ENCODE data around the gene MOV10L1. TPM values are rescaled to one million over a fixed set of nuclear protein-coding genes. Genes with fewer than 3 reads are reported as not detected.

The MOV10L1 gene
- total RNA-seq, 3 donors from 2014 or later = 0.16 to 0.44 (median 0.33) TPM

DNA sequence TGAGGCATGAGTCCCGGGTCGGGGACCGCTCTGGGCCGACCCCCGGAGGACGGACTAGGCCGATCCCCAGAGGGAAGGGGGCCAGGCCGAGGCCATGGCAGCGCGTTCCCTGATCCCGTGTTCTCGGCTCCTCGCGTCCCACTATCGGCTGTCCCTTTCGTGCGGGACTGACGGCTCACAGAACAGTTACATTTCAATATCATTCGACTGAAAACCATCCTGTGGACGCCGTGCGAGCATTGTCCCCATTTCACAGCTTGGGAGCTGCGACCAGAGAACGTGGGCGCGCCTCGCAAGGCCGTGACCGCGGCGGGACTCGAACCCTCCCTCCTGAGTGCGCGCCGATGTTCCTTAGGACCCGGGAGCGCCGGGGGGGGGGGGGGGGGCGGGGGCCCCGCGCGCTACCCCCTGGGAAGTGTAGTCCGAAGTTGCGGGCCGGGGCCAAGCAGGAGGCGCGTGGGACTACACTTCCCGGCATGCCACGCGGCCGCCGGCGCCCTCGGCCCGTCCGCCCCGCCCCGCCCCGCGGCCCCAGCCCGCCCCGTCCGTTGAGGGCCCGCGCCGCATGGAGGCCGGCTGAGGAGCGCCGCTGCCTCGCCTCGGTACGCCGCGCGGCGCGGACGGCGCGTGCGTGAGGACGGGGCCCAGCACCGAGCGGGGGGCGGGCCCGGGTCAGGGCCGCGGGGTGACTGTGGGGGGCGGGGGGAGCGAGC is 95.7 kb downstream of the MOV10L1 start, which contains the start of gene TRABD:
Gene TRABD, plus strand, starts transcription at position 539 of the 713 bp plus-strand sequence. CDS start 7,148 bp downstream, outside the sequence.
- intact Hi-C loops (cut with DNase I; ENCODE audit: low total_unique reads) = loop anchor here (10.0 kb wide), 1 partner anchor 231 kb away; no protein-coding TSS in a partner anchor
- Histone ChIP-seq H3K4me1 (peaks cover 12 to 17% of the 10 kb centered on the region in 2 donors), H3K4me3 (peak within 1 kb of the TSS; percentile 67 to 79 (median 75)), H3K36me3 (no peaks in the 10 kb centered on the region), H3K27me3 (no peaks in the 10 kb centered on the region), H3K9me3 (no peaks in the 10 kb centered on the region), H3K27ac (peak within 1 kb of the TSS; percentile 69 to 75)
- peak; percentile 82 to 91 for DNase-seq (ENCODE audit: low spot score in 2 of 2)
- no peak for TF ChIP-seq POLR2A (IDR thresholded peaks at IDR 0.05)
- TF ChIP-seq, protein P1, sequence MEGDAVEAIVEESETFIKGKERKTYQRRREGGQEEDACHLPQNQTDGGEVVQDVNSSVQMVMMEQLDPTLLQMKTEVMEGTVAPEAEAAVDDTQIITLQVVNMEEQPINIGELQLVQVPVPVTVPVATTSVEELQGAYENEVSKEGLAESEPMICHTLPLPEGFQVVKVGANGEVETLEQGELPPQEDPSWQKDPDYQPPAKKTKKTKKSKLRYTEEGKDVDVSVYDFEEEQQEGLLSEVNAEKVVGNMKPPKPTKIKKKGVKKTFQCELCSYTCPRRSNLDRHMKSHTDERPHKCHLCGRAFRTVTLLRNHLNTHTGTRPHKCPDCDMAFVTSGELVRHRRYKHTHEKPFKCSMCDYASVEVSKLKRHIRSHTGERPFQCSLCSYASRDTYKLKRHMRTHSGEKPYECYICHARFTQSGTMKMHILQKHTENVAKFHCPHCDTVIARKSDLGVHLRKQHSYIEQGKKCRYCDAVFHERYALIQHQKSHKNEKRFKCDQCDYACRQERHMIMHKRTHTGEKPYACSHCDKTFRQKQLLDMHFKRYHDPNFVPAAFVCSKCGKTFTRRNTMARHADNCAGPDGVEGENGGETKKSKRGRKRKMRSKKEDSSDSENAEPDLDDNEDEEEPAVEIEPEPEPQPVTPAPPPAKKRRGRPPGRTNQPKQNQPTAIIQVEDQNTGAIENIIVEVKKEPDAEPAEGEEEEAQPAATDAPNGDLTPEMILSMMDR (IDR thresholded peaks at IDR 0.05) = no peak
- no peak for TF ChIP-seq POLR2AphosphoS5 (IDR thresholded peaks at IDR 0.05)

DNA sequence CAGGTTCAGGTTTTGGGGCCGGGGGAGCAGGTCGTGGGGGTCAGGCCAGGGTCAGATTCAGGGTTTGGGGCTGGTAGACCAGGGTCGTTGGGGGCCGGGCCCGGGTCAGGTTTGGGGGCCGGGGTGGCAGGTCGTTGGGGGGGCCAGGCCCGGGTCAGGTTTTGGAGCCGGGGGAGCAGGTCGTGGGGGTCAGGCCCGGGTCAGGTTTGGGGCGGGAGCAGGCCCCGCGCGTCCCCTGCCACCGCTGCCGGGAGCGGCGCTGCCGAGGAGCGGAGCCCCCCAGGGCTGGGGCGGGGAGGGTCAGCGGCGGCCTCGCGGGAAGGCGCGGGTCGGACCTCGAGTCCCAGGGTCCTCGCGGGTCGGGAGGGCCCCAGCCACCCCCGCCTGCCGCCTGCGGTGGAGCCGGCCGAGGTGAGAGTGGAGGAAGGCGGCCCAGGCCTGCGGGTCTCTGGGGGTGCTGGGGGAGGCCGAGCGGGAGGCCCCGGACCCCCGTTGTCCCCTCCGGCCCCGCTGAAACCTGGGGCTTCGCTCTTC is 96.4 kb downstream of the MOV10L1 start:
- H3K4me1 ChIP-seq = peaks cover 18 to 24% of the 10 kb centered on the region in 2 donors
- DNase-seq (ENCODE audit: low spot score in 2 of 2) = no peak
- H3K27me3 ChIP-seq = no peaks in the 10 kb centered on the region
- H3K36me3 ChIP-seq = no peaks in the 10 kb centered on the region
- H3K4me3 ChIP-seq = peak overlapping the region; percentile 67 to 79 (median 75)
- H3K9me3 ChIP-seq = no peaks in the 10 kb centered on the region
- intact Hi-C loops (cut with DNase I; ENCODE audit: low total_unique reads) = loop anchor here (10.0 kb wide), 1 partner anchor 231 kb away; no protein-coding TSS in a partner anchor
- peak overlapping the region; percentile 69 to 75 for H3K27ac ChIP-seq
- TF ChIP-seq POLR2A (IDR thresholded peaks at IDR 0.05) = no peak
- TF ChIP-seq POLR2AphosphoS5 (IDR thresholded peaks at IDR 0.05) = no peak
- TF ChIP-seq, protein P1 (IDR thresholded peaks at IDR 0.05) = no peak

GRCh38 chr22:50186761-50187523 is 97.1 kb downstream of the MOV10L1 start:
- intact Hi-C loops (cut with DNase I; ENCODE audit: low total_unique reads) = loop anchor here (10.0 kb wide), 1 partner anchor 232 kb away; no protein-coding TSS in a partner anchor
- H3K27ac ChIP-seq = peak overlapping the region; percentile 69 to 75
- peaks cover 18 to 27% of the 10 kb centered on the region in 2 donors for H3K4me1 ChIP-seq

GRCh38 chr22:50188356-50188755 is 98.5 kb downstream of the MOV10L1 start:
- TF ChIP-seq POLR2AphosphoS5 (IDR thresholded peaks at IDR 0.05) (no peak), POLR2A (IDR thresholded peaks at IDR 0.05) (no peak)
- TF ChIP-seq, protein P1 (IDR thresholded peaks at IDR 0.05) = no peak
- H3K27ac ChIP-seq = no peak overlapping the region
- intact Hi-C loops (cut with DNase I; ENCODE audit: low total_unique reads) = loop anchor here (10.0 kb wide), 1 partner anchor 234 kb away; no protein-coding TSS in a partner anchor

More at GRCh38 chr22:50186761-50187523, 97.1 kb downstream of the MOV10L1 start:
- no peaks in the 10 kb centered on the region for H3K36me3 ChIP-seq
- no peaks in the 10 kb centered on the region for H3K27me3 ChIP-seq
- no peaks in the 10 kb centered on the region for H3K9me3 ChIP-seq
- H3K4me3 ChIP-seq = peak overlapping the region; percentile 67 to 79 (median 75)
- no peak for TF ChIP-seq POLR2AphosphoS5 (IDR thresholded peaks at IDR 0.05)
- TF ChIP-seq, protein P1 (IDR thresholded peaks at IDR 0.05) = no peak
- no peak for TF ChIP-seq POLR2A (IDR thresholded peaks at IDR 0.05)
- no peak for DNase-seq (ENCODE audit: low spot score in 2 of 2)

More at GRCh38 chr22:50188356-50188755, 98.5 kb downstream of the MOV10L1 start:
- no peak overlapping the region for H3K4me3 ChIP-seq
- H3K9me3 ChIP-seq = no peaks in the 10 kb centered on the region
- no peaks in the 10 kb centered on the region for H3K36me3 ChIP-seq
- no peaks in the 10 kb centered on the region for H3K27me3 ChIP-seq
- no peak for DNase-seq (ENCODE audit: low spot score in 2 of 2)
- peaks cover 18 to 27% of the 10 kb centered on the region in 2 donors for H3K4me1 ChIP-seq

Data from breast epithelium (tissue), 4 donors.